Measurements from ENCODE around the gene NFATC1. TPM values are rescaled to one million over a fixed set of nuclear protein-coding genes. Genes with fewer than 3 reads are reported as not detected.
"Not testable (repeated sequence)": the region's sequence is repeated elsewhere in the genome, so short reads cannot be mapped to it uniquely, and the experiment has no call there.

NFATC1 gene
- total RNA-seq, 2 experiments from 2014 or later: 36.9 to 37.1 TPM

DNA sequence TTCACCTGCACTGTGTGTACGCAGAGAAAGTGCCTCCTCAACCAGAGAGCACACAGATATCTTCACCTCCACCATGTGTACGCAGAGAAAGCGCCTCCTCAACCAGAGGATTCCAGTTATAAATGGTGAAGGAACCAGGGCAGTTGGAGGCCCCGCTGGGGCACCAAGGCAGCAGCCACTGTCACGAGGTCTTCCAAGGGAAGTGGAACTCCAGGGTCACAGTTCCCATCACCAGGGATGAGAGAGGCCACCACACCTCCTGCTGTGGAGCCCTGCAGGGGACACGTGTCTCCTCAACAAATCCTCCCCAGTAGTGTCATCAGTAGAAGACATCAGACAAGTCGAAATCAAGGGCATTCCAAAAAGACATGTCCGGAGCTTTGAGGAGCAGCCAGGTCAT lies 28.2 kb upstream of the NFATC1 start:
- H3K4me1 Mint-ChIP-seq: peaks cover 27% of the 10 kb centered on the region
- no peak for DNase-seq
- POLR2A ChIA-PET: no interaction called here
- peak overlapping the region; percentile 3 for H3K27ac Mint-ChIP-seq
- H3K9me3 Mint-ChIP-seq: no peaks in the 10 kb centered on the region
- H3K4me3 Mint-ChIP-seq: no peak overlapping the region
- CTCF ChIA-PET: no interaction called here
- no peaks in the 10 kb centered on the region for H3K27me3 Mint-ChIP-seq
- H3K36me3 Mint-ChIP-seq (ENCODE audit: low read depth): peaks cover 17% of the 10 kb centered on the region

DNA sequence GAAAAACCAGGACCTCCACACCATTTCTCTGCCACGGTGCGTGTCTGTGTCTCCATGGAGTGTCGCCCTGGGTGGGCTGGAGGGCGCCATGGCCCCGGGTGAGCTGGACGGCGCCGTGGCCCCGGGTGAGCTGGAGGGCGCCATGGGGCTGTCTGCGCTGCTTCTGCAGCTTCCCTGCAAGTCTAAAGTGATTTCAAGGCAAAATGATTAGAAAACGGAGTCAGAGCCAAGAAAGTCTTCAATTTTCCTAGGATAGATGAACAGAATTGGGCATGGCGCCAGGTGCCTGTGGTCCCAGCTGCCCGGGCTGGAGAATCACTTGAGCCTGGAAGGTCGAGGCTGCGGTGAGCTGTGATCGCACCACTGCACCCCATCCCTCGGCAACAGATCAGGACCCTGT lies 27.7 kb upstream of the NFATC1 start:
- H3K36me3 Mint-ChIP-seq (ENCODE audit: low read depth): peaks cover 17% of the 10 kb centered on the region
- H3K27ac Mint-ChIP-seq: no peak overlapping the region
- H3K4me1 Mint-ChIP-seq: peaks cover 27% of the 10 kb centered on the region
- ChIA-PET CTCF (interaction anchor here (0.8 to 1.3 kb wide), 2 partner anchors 9 to 11 kb away, joined by 3 to 4 read pairs; no protein-coding TSS in a partner anchor), POLR2A (no interaction called here)
- H3K27me3 Mint-ChIP-seq: no peaks in the 10 kb centered on the region
- no peak for DNase-seq
- H3K4me3 Mint-ChIP-seq: no peak overlapping the region
- no peaks in the 10 kb centered on the region for H3K9me3 Mint-ChIP-seq

DNA sequence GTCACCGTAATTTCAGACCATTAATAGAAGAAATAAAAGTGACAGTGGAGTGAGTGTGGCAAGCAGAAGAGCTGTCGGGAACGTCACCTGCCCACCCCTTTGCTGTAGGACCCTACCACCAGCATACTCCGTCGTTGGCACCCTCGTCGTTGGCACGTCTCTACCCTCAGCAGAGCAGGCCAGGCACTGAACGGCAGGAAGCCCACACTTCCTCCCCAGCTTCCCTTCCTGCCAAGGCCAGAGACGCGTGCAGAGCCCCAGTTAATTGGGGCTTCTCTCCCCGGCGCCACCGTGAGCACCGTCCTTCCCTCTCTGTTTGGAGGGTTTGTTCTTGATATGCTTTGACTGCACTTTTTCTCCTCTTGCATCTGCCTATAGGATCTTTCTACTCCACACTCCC lies 27.0 kb upstream of the NFATC1 start:
- peaks cover 11% of the 10 kb centered on the region for H3K36me3 Mint-ChIP-seq (ENCODE audit: low read depth)
- H3K4me1 Mint-ChIP-seq: peaks cover 27% of the 10 kb centered on the region
- POLR2A ChIA-PET: no interaction called here
- H3K4me3 Mint-ChIP-seq: no peak overlapping the region
- no peaks in the 10 kb centered on the region for H3K9me3 Mint-ChIP-seq
- peak overlapping the region; percentile 71 for H3K27ac Mint-ChIP-seq
- H3K27me3 Mint-ChIP-seq: no peaks in the 10 kb centered on the region
- CTCF ChIA-PET: interaction anchor here (0.8 to 1.3 kb wide), 2 partner anchors 9 to 10 kb away, joined by 3 to 4 read pairs; no protein-coding TSS in a partner anchor
- DNase-seq: peak; percentile 25

GRCh38 chr18:79371561-79372121 lies 24.1 kb upstream of the NFATC1 start:
- peak; percentile 32 for DNase-seq
- Mint-ChIP-seq H3K9me3 (no peaks in the 10 kb centered on the region), H3K27ac (peak overlapping the region; percentile 65), H3K27me3 (no peaks in the 10 kb centered on the region), H3K4me3 (no peak overlapping the region), H3K4me1 (peaks cover 27% of the 10 kb centered on the region), H3K36me3 (ENCODE audit: low read depth) (peaks cover 11% of the 10 kb centered on the region)
- POLR2A ChIA-PET: no interaction called here
- CTCF ChIA-PET: interaction anchor here (0.6 kb wide), 1 partner anchor 105 kb away, joined by 5 read pairs; no protein-coding TSS in a partner anchor

GRCh38 chr18:79372461-79372860 lies 23.3 kb upstream of the NFATC1 start:
- no peak overlapping the region for H3K27ac Mint-ChIP-seq
- POLR2A ChIA-PET: no interaction called here

GRCh38 chr18:79372991-79373390 lies 22.7 kb upstream of the NFATC1 start:
- Mint-ChIP-seq H3K27me3 (no peaks in the 10 kb centered on the region), H3K27ac (no peak overlapping the region), H3K9me3 (no peaks in the 10 kb centered on the region), H3K36me3 (ENCODE audit: low read depth) (peaks cover 13% of the 10 kb centered on the region), H3K4me1 (peaks cover 25% of the 10 kb centered on the region), H3K4me3 (no peak overlapping the region)
- POLR2A ChIA-PET: no interaction called here
- DNase-seq: no peak
- CTCF ChIA-PET: interaction anchor here (0.7 to 1.3 kb wide), 2 partner anchors 12 to 271 kb away, joined by 3 read pairs; no protein-coding TSS in a partner anchor

More at GRCh38 chr18:79372461-79372860, 23.3 kb upstream of the NFATC1 start:
- no peak for DNase-seq
- peaks cover 11% of the 10 kb centered on the region for H3K36me3 Mint-ChIP-seq (ENCODE audit: low read depth)
- no peaks in the 10 kb centered on the region for H3K9me3 Mint-ChIP-seq
- no peak overlapping the region for H3K4me3 Mint-ChIP-seq
- H3K27me3 Mint-ChIP-seq: no peaks in the 10 kb centered on the region
- H3K4me1 Mint-ChIP-seq: peaks cover 27% of the 10 kb centered on the region
- CTCF ChIA-PET: interaction anchor here (0.7 to 1.3 kb wide), 2 partner anchors 12 to 271 kb away, joined by 3 read pairs; no protein-coding TSS in a partner anchor

DNA sequence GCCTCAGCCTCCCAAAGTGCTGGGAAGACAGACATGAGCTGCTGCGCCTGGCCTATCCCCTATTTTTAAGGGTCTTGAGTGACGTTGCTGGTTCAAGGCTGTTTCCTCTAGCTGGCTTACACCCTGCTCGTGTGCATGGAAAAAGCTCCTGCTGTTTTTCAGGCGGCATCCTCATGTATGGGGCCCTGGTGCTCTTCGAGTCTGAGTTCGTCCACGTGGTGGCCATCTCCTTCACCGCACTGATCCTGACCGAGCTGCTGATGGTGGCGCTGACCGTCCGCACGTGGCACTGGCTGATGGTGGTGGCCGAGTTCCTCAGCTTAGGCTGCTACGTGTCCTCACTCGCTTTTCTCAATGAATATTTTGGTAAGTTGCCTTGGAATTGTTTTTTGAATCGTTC lies 22.0 kb upstream of the NFATC1 start:
- H3K27ac Mint-ChIP-seq: no peak overlapping the region
- H3K27me3 Mint-ChIP-seq: no peaks in the 10 kb centered on the region
- ChIA-PET CTCF (interaction anchor here (1.3 kb wide), 1 partner anchor 13 kb away, joined by 3 read pairs; no protein-coding TSS in a partner anchor), POLR2A (no interaction called here)
- no peaks in the 10 kb centered on the region for H3K9me3 Mint-ChIP-seq
- no peak overlapping the region for H3K4me3 Mint-ChIP-seq
- DNase-seq: no peak
- peaks cover 15% of the 10 kb centered on the region for H3K36me3 Mint-ChIP-seq (ENCODE audit: low read depth)
- peaks cover 20% of the 10 kb centered on the region for H3K4me1 Mint-ChIP-seq

DNA sequence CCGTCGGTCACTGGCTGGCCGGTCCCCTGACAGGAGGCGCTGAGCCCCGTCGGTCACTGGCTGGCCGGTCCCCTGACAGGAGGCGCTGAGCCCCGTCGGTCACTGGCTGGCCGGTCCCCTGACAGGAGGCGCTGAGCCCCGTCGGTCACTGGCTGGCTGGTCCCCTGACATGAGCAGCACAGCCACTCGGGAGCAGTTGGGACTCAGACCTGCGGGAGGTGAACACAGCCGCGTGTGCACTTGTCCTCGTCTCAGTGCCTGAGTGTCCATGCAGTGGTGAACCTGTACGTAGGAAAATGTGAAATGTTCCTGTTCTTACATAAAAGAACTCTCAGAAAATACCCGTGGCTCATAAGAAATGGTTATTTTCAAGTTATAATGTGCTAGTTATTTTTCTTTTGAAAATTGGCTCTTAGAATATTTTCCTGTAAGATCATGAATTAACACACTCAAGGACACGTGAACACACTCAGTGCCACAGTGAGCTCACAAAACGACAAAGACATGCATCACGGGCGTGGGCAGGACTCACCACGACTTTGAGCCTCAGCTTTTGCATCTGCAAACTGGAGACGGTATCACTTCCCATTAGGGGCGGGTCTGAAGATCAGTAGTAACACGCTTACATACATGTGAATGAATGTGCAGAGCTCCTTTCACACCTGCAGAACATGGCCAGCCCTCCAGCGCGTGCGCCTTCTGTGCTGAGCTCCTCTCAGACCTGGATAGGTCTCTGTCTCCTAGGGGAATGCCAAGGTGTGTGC lies 21.1 kb upstream of the NFATC1 start:
- no peaks in the 10 kb centered on the region for H3K27me3 Mint-ChIP-seq
- peaks cover 24% of the 10 kb centered on the region for H3K4me1 Mint-ChIP-seq
- H3K9me3 Mint-ChIP-seq: no peaks in the 10 kb centered on the region
- ChIA-PET POLR2A (no interaction called here), CTCF (interaction anchor here (1.3 to 1.4 kb wide), 2 partner anchors 8 to 286 kb away, joined by 3 to 4 read pairs; no protein-coding TSS in a partner anchor)
- peaks cover 16% of the 10 kb centered on the region for H3K36me3 Mint-ChIP-seq (ENCODE audit: low read depth)
- no peak overlapping the region for H3K27ac Mint-ChIP-seq
- no peak overlapping the region for H3K4me3 Mint-ChIP-seq
- DNase-seq: no peak

DNA sequence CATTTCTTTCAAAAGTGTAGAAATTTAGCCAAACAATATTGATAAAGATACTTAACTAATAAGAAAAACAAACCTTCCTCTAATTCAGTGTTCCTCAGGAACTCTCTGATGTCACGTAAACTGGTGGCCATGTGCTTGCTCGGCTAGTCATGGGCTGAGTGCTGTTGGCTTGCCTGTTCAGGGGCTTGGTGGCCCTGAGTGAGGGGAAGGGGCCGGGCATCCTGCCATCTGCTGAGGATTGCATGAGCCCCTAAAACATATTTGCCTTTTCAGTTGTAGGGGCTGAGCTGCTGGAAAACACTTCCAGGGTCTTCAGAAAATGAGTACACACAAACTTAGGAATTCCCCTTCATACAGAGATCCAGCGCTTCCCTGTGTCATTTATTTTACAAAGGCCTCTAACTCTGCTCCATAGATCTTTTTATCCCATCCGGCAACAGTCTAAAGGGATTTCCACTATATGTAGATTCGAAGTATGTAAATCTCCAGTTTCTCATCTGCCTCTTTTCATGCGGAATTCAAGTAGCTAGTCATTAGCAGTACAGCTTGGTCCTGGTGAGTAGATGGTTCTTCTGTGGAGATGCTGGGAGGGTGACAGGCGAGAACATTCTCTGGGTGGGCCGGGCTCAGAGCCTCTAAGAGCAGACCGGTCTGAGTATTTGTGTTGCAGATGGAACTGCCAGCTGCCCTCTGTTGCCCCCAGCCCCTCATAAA lies 20.1 kb upstream of the NFATC1 start:
- DNase-seq: no peak
- Mint-ChIP-seq H3K4me1 (peaks cover 19% of the 10 kb centered on the region), H3K36me3 (ENCODE audit: low read depth) (peaks cover 10% of the 10 kb centered on the region), H3K27me3 (no peaks in the 10 kb centered on the region), H3K27ac (no peak overlapping the region), H3K4me3 (no peak overlapping the region), H3K9me3 (no peaks in the 10 kb centered on the region)
- CTCF ChIA-PET: interaction anchor here (0.6 to 6.4 kb wide), 4 partner anchors 9 to 285 kb away, joined by 3 to 41 read pairs (median 4); no protein-coding TSS in a partner anchor
- POLR2A ChIA-PET: no interaction called here

GRCh38 chr18:79376661-79377060 lies 19.1 kb upstream of the NFATC1 start:
- not testable (repeated sequence) for H3K9me3 Mint-ChIP-seq, DNase-seq
- H3K27ac Mint-ChIP-seq: peak overlapping the region; percentile 36

GRCh38 chr18:79377187-79377891 lies 18.4 kb upstream of the NFATC1 start:
- H3K4me1 Mint-ChIP-seq: peaks cover 7% of the 10 kb centered on the region
- DNase-seq: no peak
- no peaks in the 10 kb centered on the region for H3K9me3 Mint-ChIP-seq
- ChIA-PET POLR2A (no interaction called here), CTCF (interaction anchor here (0.7 to 6.4 kb wide), 4 partner anchors 9 to 266 kb away, joined by 3 to 41 read pairs (median 4); no protein-coding TSS in a partner anchor)
- H3K27me3 Mint-ChIP-seq: no peaks in the 10 kb centered on the region
- no peak overlapping the region for H3K27ac Mint-ChIP-seq
- peaks cover 10% of the 10 kb centered on the region for H3K36me3 Mint-ChIP-seq (ENCODE audit: low read depth)
- H3K4me3 Mint-ChIP-seq: no peak overlapping the region

More at GRCh38 chr18:79376661-79377060, 19.1 kb upstream of the NFATC1 start:
- H3K36me3 Mint-ChIP-seq (ENCODE audit: low read depth); POLR2A ChIA-PET; H3K4me3 Mint-ChIP-seq; H3K4me1 Mint-ChIP-seq; H3K27me3 Mint-ChIP-seq: not testable (repeated sequence)
- CTCF ChIA-PET: interaction anchor here (0.7 to 6.4 kb wide), 4 partner anchors 8 to 267 kb away, joined by 3 to 41 read pairs (median 4); no protein-coding TSS in a partner anchor

DNA sequence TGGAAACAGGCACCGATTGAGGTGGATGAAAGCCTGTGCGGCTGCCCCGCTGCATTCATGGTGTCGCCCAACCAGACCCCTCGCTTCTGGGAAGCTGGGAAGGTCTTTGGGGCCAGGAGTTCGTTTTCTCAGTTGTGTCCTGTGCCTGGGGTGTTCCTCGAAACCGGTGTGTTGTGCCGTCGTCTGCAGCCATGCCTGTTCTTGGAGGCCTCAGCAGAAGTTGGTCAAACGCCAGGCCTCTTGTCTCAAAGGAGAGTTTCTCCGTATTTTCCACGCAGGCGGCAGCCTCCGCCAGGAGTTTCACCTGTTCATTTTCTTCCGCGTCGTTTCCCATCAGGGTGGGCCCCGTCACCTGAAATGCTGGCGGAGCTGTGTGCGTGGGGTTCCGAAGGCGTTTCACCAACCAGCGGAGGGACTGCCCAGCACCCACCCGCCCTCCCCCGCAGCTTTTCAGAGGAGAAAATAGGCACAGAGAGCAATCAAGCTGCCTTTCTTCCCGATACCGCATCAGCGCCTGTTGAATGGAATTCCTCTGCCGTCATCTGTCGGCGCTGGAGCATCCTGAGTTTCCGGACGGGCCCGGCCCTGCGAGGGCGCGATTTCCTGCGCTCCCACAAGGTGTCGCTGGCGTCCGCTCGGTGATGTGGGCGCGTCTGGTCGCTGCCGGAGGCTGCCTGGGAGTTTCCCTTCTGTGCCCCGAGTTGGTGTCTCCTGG lies 17.0 kb upstream of the NFATC1 start:
- Mint-ChIP-seq H3K27ac (no peak overlapping the region), H3K36me3 (ENCODE audit: low read depth) (peaks cover 10% of the 10 kb centered on the region), H3K9me3 (no peaks in the 10 kb centered on the region), H3K27me3 (no peaks in the 10 kb centered on the region), H3K4me1 (peaks cover 7% of the 10 kb centered on the region), H3K4me3 (no peak overlapping the region)
- CTCF ChIA-PET: interaction anchor here (1.0 to 6.4 kb wide), 10 partner anchors 9 to 528 kb away, joined by 3 to 41 read pairs (median 4); no protein-coding TSS in a partner anchor
- POLR2A ChIA-PET: interaction anchor here (0.7 kb wide), 1 partner anchor 19 kb away, joined by 3 read pairs; no protein-coding TSS in a partner anchor
- DNase-seq: peak; percentile 79

All from activated CD4-positive, alpha-beta T cell treated with anti-CD3 and anti-CD28 coated beads, Interleukin-2, amount 10 ng/mL, durations not matched to agents 7 days and 5 days (primary cell).